T-helper 1 cell treated with Interleukin-12 subunit alpha and Interleukin-12 subunit beta and Interleukin-4 antibody, amounts not matched to agents 30 ng/mL and 1 ng/mL, for 36 hours (primary cell): ENCODE data around the gene GTF2A1. TPM values are rescaled to one million over a fixed set of nuclear protein-coding genes. Genes with fewer than 3 reads are reported as not detected.
"Not testable (repeated sequence)": the region's sequence is repeated elsewhere in the genome, so short reads cannot be mapped to it uniquely, and the experiment has no call there.

Experiments
- intact Hi-C: fragments of 100-400 bp; cut with micrococcal nuclease; formaldehyde crosslinking; loops from one replicate; pipeline ENCODE4 v1.15.1; 2024
- total RNA-seq: library from RNA; stranded (reverse); gene quantifications from 2 replicates; pipeline ENCODE4 v1.2.3, GENCODE V29; 2022

GTF2A1 gene
- total RNA-seq: 37.7 and 38.6 TPM in 2 replicates

DNA sequence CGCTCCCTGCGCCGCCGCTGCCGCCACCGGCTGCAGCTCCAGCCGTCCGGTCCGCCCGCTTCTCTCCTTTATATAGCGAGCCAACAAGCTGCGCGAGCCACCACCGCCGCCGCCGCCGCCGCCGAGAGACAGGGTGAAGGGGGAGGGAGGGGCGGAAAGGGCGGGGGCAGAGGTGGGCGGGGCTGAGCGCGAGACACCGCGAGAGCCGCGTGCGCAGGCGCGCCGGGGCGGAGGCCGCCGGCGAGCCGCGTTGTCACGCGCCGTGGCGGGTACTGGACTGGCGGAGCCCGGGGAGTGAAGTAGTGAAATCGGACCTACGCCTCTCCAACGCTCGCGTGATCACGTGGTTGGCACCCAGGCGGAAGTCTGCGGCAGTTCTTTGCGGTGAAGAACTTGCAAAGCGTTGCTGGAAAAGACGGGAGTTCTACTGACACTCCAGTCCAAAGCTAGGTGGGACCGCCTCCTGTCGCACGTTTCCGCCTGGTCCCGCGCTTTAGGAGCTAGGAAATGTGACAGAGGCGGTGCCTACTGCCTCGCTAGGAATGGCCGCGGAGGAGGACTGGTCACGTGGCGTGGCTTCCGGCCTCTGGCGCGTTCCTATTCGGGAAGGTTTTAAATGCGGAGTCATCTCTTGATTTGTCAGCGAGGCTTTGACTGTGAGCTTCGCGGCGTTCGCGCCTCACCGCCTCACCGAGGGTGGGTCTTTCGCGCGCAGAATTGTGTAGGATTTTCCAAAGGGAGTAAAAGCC is at the start of gene GTF2A1:
GTF2A1 (minus strand) TSS at position 130 of the 749 bp plus-strand sequence. CDS start 441 bp downstream, outside the sequence.
- intact Hi-C loops: loop anchor here (1.0 to 5.0 kb wide), 3 partner anchors 181 to 313 kb away; partner anchors contain the start of gene STON2

DNA sequence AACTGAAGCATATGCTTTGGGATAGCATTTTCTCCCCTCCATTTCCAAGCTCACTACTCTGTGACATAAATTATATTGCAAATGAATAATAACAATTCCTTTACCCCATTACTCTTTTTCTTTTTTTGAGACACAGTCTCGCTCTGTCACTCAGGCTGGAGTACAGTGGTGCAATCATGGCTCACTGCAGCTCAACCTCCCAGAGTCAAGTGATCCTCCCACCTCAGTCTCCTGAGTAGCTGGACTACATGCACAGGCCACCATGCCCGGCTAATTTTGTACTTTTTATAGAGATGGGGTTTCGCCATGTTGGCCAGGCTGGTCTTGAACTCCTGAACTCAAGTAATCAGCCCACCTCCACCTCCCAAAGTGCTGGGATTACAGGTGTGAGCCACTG is 49.2 kb upstream of the GTF2A1 start:
- intact Hi-C loops: loop anchor here (1.0 to 2.0 kb wide), 3 partner anchors 51 to 194 kb away; no protein-coding TSS in a partner anchor

DNA sequence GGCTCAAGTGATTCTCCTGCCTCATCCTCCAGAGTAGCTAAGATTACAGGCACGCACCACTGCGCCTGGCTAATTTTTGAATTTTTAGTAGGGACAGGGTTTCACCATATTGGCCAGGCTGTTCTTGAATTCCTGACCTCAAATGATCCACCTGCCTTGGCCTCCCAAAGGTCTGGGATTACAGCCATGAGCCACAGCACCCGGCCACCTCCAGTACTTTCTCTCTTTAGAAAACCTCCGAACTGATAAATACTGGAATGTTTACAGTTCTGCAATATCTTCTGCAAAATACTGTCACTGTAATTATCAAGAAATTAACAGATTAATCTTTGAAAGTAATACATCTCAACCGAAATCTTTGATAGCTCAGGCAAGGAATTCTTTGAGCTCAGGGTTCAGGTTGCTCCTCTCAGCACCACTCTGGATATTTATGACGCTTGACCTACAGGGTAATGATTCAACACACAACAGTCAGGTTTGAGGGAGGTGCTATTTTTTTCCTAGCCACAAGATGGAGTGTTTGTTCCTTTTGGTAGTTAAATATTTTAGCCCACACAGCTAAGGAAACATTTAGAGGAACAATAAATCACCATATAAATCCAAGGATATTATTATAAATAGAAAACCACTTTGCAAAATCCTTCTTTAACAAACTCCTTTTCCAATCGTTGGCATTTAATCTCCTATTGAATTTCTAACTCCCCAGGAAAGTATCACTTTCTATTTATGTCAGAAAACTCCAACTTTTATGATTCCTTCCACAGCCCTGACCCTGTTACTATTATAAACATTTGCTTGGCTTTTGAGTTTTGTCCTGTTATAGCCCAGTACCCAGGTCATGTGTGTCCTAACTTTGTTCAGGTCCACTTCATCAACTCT is 48.6 kb upstream of the GTF2A1 start:
- intact Hi-C loops: loop anchor here (1.0 to 2.0 kb wide), 3 partner anchors 51 to 195 kb away; no protein-coding TSS in a partner anchor

DNA sequence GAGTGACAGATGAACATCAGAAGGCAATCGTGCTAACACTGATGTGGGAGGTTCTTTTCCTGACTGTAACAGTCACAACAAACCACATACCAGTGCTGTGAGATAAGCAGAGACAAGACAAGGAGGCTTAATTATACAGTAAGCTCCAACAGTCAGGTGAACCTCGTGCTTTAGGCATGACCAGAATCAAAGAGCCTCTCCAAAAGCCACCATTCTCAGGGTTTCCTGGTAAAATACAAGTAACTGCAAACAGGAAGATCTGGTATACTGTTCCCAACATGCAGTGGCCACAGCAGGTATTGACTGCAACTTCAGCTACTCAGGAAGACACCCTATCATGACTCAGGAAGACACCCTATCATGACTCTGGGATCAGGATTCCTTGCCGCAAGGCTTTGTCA is 47.3 kb upstream of the GTF2A1 start:
- intact Hi-C loops: loop anchor here (2.0 kb wide), 1 partner anchor 49 kb away; no protein-coding TSS in a partner anchor

DNA sequence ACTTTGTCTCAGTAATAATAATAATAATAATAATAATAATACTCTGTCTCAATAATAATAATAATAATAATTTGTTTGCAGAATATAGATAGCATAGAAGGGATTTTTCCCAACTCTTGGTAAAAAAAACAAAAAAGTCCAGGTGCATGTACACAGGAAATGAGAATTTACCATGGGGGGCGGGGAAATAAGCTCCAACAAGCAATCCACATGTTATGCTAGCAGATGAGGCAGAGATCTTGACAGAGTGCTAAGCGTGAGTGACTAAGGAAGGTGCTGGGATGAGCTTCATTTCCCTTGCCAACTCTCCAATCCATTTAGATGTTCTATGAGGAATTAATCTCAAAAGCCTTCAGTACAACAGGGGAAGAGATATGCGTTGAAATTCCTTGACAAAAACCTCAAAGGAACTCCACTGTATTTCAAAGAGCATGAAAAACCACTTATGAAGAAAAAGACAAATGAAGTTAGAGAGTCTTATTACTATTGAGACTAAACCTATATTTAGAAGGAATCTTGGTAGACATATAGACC is 44.9 kb upstream of the GTF2A1 start:
- intact Hi-C loops: no loop called here

DNA sequence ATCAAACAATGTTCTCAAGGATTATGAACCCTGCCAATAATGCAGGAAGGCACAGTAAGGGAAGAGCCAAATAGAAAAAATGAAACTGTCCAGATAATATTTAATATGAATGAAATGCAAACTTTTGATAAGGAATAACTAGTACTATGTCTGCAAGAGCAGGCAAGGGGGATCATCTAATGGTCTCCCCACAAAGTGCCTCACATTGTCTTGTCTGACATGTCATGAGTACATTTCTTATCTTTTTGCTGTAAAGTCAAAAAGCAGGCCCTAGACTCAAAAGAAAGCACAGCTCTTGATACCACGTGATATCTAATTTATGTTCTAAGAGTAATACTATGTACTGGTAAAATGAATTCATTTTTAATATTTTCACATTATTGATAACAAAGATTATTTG is 43.9 kb upstream of the GTF2A1 start:
- intact Hi-C loops: no loop called here

DNA sequence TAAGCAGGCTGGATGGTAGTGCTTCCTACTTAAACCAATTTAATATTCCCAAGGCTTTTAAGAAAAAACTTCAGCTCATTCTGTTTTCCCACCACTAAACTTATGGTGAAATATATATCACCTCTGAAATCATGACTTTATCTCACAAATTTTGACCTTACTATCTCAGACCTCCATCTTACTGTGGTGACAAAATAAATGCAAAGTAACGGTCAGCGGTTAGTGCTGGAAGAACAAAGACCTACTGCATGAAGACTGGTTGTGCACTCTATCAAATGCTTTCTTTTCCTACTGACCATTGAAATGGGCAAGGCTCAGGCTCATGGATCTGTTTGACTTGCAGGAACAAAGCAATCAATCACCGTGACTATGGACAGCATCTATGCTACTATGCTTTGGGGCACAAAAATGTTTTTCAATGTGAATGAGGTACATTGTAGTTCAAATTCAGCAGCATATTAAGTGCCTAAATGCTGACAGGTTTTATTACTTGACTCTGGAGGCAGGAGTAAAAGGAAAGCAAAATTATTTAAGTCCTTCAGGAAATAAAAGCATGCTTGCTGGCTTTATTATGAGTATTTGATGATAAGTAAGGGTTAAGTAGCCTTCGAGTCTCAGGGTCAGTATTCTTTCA is 43.1 kb upstream of the GTF2A1 start:
- intact Hi-C loops: no loop called here

DNA sequence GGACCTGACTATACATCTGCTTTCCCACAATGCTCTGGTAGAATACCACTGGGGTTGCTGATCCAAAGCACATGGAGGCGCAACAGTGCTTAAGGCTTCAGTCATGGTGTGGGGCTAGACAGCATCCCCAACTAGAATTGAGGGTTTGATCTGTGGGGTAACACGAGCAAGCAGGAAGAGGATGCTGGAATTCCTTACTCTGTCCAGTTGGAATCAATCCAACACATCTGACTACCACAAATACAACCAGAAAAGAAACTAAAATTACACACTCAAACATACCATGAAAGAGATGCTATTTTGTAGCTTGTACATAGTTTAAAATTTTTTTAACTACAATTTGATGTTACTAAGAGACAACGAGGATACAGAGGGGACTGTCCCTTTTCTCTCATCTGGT is 40.4 kb upstream of the GTF2A1 start:
- intact Hi-C loops: no loop called here

DNA sequence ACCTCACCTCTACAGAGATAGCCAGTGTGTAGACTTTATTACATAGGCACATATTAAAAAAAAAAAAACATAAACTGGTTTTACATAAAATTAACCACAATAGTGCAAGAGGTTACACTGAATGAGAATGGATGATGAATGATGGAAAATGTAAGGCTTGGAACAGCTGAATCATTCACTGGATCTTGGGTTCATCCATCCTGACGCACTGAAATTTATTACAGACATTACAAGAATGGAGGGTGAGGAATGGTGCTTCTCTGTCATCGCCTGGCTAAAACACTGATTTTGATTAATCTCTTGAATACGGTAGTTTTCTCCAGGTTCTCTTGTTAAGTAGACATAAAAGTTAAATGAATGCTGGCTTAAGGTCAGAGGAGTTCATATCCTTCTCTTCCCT is 40.0 kb upstream of the GTF2A1 start:
- intact Hi-C loops: no loop called here

DNA sequence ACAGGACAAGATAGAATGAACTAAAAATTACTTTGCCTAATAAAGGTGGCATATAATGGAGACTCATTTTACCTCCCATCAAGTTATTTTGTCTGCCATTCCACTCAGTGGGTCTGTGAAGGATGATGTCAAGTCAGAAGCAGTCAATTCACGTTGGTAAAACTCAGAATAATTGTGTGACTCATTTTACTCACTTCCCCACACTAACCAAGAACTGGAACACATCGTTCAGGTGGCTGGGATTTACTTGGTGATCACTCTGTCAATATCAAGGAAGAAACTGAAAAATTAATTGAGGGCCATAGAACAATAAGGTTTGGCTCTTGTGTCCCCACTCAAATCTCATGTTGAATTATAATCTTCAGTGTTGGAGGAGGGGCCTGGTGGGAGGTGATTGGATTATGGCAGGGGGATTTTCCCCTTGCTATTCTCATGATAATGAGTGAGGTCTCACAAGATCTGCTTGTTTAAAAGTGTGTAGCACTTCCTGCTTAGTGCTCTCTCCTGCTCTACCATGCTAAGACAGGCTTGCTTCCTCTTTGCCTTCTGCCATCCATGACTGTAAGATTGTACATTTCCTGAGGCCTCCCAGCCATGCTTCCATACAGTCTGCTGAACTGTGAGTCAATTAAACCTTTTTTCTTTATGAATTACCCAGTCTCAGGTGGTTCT is 35.7 kb upstream of the GTF2A1 start:
- intact Hi-C loops: no loop called here

DNA sequence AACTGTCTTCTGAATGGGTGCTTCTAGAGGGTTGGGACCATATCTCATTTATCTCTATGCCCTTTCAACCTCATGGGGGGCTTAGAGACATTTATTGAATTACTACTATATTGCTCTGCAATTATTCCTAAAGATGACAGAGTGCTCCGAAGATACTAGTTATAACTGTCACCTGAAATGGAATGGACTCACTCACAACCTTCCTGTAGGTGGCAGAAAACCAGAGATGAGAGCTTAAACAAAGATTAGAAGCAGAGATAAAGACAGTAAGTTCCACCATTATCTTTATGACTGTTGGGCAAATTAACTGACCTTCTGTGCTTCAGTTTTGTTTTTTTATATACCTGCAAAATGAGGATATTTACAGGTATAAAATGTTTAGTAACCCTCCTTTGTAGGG is 31.5 kb upstream of the GTF2A1 start:
- intact Hi-C loops: no loop called here

DNA sequence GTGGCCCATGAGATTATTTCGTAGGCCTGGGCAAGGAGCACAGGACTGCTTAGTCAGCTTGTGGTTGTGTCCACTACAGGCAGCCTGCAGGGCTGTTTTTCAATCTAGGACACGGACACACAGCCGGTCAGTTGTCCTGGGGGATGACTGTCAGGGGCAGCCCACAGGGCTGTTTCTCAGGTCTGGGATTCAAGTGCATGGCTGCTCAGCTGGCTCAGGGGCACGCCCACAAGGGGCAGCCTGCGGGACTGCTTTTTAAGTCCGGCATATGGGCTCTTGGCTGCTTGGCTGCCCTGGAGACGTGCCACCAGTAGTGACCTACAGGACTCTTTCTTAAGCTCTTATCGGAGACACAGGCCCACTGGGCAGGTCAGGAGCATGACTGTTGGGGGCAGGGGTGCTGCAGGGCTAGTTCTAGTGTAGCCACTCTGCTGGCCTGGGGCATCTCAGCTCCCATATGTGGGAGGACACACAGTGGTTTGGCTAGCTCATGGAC is 26.6 kb upstream of the GTF2A1 start:
- intact Hi-C loops: no loop called here

DNA sequence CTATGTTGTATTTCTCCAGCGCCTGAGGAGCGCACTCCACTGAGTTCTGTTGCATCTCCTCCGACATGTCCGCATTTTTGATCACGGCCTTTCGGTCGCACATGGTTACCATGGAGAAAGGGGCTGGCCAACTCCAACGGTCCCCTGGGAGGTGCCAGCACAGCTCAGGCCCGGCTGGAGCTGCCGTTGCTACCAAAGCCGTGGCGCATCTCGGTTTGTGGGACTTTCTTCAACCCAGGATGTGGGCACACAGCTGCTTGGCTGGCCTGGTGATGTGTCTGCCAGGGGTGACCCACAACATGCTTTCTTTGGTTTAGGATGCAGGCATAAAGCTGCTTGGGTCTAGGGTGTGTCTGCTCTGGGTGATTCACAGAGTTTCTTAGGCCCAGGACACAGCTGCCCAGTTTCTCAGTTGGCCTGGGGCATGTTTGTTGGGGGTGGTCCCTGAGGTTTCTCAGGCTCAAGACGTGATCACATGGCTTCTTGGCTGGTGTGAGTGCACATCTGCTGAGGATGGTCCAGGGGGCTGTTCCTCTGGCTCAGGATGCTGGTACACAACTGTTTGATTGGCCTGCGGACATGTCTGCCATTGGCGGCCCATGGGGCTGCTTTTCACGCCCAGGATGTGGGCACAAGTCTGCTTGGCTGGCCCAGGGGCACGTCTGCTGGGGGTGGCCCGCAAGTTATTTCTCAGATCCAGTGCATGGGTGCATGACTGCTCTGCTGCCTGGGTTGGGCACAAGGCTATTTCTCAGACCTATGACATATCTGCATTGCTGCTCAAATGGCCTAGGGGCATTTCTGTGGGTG is 25.9 kb upstream of the GTF2A1 start:
- intact Hi-C loops: no loop called here

DNA sequence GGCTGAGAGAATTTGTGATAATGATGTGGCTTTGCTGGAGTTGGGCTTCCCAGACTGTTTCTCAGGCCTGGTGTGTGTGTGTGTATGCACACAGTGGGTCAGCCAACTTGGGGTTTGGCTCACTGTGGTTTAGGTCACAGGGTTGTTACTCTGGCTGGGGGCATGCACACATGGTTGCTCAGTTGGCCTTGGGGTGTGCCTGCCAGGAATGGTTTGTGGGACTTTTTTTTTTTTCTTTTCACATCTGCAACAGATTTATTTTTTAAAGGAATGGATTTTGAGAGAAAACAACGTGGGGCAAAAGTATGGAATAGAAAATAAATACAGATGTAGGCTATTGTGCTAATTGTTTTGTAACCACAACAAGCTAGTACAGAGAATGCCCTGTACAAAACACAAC is 25.0 kb upstream of the GTF2A1 start:
- intact Hi-C loops: no loop called here

DNA sequence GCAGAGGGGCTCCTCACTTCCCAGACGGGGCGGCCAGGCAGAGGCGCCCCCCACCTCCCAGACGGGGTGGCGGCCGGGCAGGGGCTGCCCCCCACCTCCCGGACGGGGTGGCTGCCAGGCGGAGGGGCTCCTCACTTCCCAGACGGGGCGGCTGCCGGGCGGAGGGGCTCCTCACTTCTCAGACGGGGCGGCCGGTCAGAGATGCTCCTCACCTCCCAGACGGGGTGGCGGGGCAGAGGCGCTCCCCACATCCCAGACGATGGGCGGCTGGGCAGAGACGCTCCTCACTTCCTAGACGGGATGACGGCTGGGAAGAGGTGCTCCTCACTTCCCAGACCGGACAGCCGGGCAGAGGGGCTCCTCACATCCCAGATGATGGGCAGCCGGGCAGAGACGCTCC is 23.7 kb upstream of the GTF2A1 start:
- intact Hi-C loops: not testable (repeated sequence)

DNA sequence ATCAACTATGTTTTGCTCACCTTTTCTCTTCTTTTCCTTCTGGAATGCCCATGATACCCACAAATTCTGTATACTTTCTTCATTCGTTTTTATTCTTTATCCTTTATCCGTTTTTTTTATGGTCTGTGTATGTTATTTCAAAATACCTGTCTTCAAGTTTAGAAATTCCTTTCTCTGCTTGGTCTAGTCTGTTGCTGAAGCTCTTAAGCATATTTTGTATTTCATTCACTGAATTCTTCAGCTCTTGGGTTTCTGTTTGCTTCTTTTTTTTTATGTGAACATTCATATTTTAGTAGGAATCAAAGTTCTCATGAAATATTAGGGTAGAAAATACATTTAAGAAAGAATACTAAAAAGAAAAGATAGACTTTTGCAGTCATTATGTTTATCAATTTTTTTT is 22.7 kb upstream of the GTF2A1 start:
- intact Hi-C loops: no loop called here

DNA sequence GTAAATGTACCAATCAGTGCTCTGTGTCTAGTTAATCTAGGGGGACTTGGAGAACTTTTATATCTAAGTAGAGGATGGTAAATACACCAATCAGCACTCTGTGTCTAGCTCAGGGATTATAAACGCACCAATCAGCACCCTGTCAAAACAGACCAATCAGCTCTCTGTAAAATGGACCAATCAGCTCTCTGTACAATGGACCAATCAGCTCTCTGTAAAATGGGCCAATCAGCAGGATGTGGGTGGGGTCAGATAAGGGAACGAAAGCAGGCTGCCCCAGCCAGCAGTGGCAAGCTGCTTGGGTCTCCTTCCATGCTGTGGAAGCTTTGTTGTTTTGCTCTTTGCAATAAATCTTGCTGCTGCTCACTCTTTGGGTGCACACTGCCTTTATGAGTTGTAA is 16.1 kb upstream of the GTF2A1 start:
- intact Hi-C loops: not testable (repeated sequence)

DNA sequence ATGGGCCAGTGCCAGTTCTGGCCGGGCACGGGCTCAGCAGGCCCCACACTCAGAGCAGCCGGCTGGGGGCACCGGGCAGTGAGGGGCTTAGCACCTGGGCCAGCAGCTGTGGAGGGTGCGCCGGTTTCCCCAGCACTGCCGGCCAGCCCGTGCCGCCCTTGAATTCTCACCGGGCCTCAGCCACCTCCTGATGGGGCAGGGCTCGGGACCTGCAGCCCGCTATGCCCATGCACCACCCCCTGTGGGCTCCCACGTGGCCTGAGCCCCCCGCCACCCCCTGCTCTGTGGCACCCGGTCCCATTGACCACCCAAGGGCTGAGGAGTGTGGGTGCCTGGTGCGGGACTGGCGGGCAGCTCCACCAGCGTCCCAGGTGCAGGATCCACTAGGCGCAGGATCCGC is 15.4 kb upstream of the GTF2A1 start:
- intact Hi-C loops: no loop called here

DNA sequence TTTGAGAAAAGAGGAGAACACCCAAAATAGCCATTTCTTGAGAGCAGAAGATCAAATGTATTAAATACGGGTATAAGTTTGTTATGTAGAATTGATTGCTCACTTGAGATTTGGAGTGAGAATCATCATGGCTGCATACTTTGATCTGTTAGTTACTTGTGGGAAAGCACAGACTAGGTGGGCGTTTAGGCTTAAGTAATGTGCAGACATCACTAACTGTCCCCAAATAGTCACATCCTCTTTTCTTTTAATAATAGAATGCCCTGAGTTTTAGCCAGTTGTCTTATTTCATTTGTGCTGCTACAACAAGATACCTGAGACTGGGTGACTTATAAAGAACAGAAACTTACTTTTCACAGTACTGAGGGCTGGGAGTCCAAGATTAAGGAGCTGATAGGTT is 14.3 kb upstream of the GTF2A1 start:
- intact Hi-C loops: no loop called here

DNA sequence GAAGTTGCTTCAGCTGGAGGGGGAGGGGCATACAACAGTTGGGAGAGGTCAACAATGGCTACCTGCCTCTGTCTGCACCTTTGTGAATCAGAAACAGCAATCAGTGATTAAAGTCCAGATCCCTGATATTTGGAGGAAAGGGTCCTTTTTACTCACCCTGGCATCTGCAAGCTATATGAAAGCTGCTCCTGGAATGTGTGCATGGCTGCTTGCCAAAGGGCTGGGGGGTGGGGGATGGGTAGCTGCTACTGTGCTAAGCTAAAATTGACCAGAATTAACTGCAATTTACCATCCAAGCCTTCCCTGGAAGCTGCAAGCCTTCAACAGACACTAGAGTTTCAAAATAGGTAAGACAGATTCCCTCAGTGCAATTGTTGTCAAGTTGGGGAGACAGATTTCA is 13.5 kb upstream of the GTF2A1 start:
- intact Hi-C loops: no loop called here
